ENCODE results near the gene GIMAP4.

DNA sequence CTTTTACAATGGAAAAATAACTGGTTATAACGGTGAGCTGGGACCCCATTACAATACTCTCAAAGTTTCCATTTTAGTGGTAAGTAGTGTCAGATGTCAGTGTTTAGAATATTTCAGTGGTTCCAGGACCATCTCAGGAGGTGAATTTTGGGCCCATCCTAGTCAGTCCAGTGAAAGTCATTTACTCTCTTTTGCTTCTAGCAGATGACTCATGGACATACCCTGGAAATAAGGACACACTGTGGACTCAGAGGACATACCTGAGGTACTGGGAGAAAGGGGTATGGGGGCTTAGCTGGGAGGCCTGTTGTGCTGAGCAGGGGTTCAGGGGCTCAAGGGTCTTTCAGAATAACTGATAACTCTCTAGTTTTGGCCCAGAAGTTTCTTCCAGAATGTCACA is 618 bp upstream of the GIMAP4 start:
- TF ChIP-seq FOXP2 (optimal IDR thresholded peaks at IDR 0.05; ENCODE audit: borderline replicate concordance, extremely low read depth, extremely low read length, insufficient read depth) (no peak), POLR2AphosphoS5 (IDR thresholded peaks at IDR 0.05; ENCODE audit: low read depth, low read length) (no peak), TAF1 (IDR thresholded peaks at IDR 0.05; ENCODE audit: borderline replicate concordance, insufficient read depth, low read length) (no peak)
